Measurements from ENCODE around the gene TNIK.

GRCh38 chr3:171199473-171199829 lies 260.8 kb downstream of the TNIK start:
- no peak for TF ChIP-seq CTCF (IDR thresholded peaks at IDR 0.05 in 8 of 11, conservative IDR thresholded peaks at IDR 0.05 in 3 of 11)
- no peak for TF ChIP-seq POLR2AphosphoS5 (IDR thresholded peaks at IDR 0.05)
